B cell (primary cell): ENCODE data around the gene CAMK1D. TPM values are rescaled to one million over a fixed set of nuclear protein-coding genes. Genes with fewer than 3 reads are reported as not detected.

Source experiments
- ATAC-seq: fragments of 200-7000 bp; cut with Tn5 transposase; one replicate; pipeline ENCODE4 v1.10.0; 2021; ENCODE audit warnings: low read depth, mild to moderate bottlenecking, moderate number of reproducible peaks, moderate library complexity
- CTCF ChIA-PET: fragments of 350-600 bp; sonication (Branson Sonifier 250); formaldehyde crosslinking; loops from one replicate; lab custom pipeline; 2021; ENCODE audit warnings: antibody characterized with exemption, inconsistent platforms; lab: Charles Lee
- POLR2A ChIA-PET: fragments of 350-600 bp; sonication (Branson Sonifier 250); formaldehyde crosslinking; loops from one replicate; lab custom pipeline; 2021; ENCODE audit warnings: antibody characterized with exemption; lab: Charles Lee
- DNase-seq: peaks from one replicate; pipeline ENCODE4 v3.0.0; 2013
- H2AFZ ChIP-seq: 2 replicates; pipeline ENCODE4 v1.6.1; 2012; ENCODE audit warnings: mild to moderate bottlenecking, low read depth, low read length; ENCODE audit not compliant: insufficient read depth, poor library complexity, severe bottlenecking
- H3K27ac ChIP-seq, 2 donors: 1 replicate in 1 of 2; 2 replicates in 1 of 2; pipeline ENCODE4 v1.5.1; 2012 to 2013; ENCODE audit warnings: low read length in 2 of 2, mild to moderate bottlenecking in 2 of 2, moderate library complexity in 1 of 2
- H3K27me3 ChIP-seq, 4 experiments: fragments of 200-600 bp in 1 of 4; sonication (generic) in 1 of 4; replicated peaks in 1 of 4; 1 replicate in 2 of 4; 2 replicates in 2 of 4; pipeline versions ENCODE4 v1.6.1 to v1.7.0; 2013 to 2016; ENCODE audit warnings: low read length in 3 of 4, mild to moderate bottlenecking in 2 of 4, mixed read lengths in 1 of 4, moderate library complexity in 1 of 4; ENCODE audit not compliant: insufficient read depth in 4 of 4, control insufficient read depth in 3 of 4; ENCODE audit errors: control extremely low read depth in 1 of 4
- H3K36me3 ChIP-seq, 2 experiments: replicated peaks in 1 of 2; 1 replicate in 1 of 2; 2 replicates in 1 of 2; pipeline versions ENCODE4 v1.6.1 to v1.7.1; 2013; ENCODE audit warnings: low read length in 1 of 2; ENCODE audit not compliant: insufficient read depth in 2 of 2, control insufficient read depth in 1 of 2; ENCODE audit errors: control extremely low read depth in 1 of 2, extremely low read depth in 1 of 2
- H3K4me1 ChIP-seq, 2 donors: fragments of 200-600 bp in 1 of 2; sonication (generic) in 1 of 2; 1 replicate in 1 of 2; 2 replicates in 1 of 2; pipeline versions ENCODE4 v1.5.1 to v1.6.1; 2013 to 2017; ENCODE audit warnings: low read length in 2 of 2; ENCODE audit not compliant: control insufficient read depth in 2 of 2, insufficient read depth in 2 of 2
- H3K4me2 ChIP-seq: replicated peaks from 2 replicates; pipeline ENCODE3; 2012; ENCODE audit warnings: mild to moderate bottlenecking, low read depth, low read length; ENCODE audit not compliant: poor library complexity, severe bottlenecking
- H3K4me3 ChIP-seq, 5 experiments: fragments of 200-600 bp in 1 of 5; sonication (generic) in 1 of 5; 1 replicate in 3 of 5; 2 replicates in 2 of 5; pipeline versions ENCODE4 v1.5.1 to v1.7.0; 2011 to 2016; ENCODE audit warnings: low read length in 4 of 5, mild to moderate bottlenecking in 4 of 5, low read depth in 2 of 5, control low read depth in 1 of 5, moderate library complexity in 1 of 5; ENCODE audit not compliant: insufficient read depth in 1 of 5; ENCODE audit errors: control extremely low read depth in 1 of 5, extremely low read depth in 1 of 5
- H3K79me2 ChIP-seq: fragments of 200-600 bp; sonication (generic); one replicate; pipeline ENCODE4 v1.6.0; 2016; ENCODE audit warnings: low read length; ENCODE audit not compliant: control insufficient read depth, insufficient read depth
- H3K9ac ChIP-seq: fragments of 200-600 bp; sonication (generic); 2 replicates; pipeline ENCODE4 v1.6.1; 2017; ENCODE audit warnings: mild to moderate bottlenecking, low read length, moderate library complexity
- H3K9me3 ChIP-seq, 3 donors: one replicate each; pipeline versions ENCODE4 v1.6.1 to v1.7.1; 2013; ENCODE audit warnings: low read length in 2 of 3; ENCODE audit not compliant: control insufficient read depth in 2 of 3, insufficient read depth in 1 of 3; ENCODE audit errors: control extremely low read depth in 1 of 3
- H4K20me1 ChIP-seq: 2 replicates; pipeline ENCODE4 v1.6.0; 2012; ENCODE audit warnings: mild to moderate bottlenecking, low read length; ENCODE audit not compliant: insufficient read depth, control insufficient read depth, poor library complexity, severe bottlenecking
- H3K27ac Mint-ChIP-seq: one replicate; pipeline ENCODE4 v1.8.0; 2021; ENCODE audit warnings: mixed read lengths
- H3K27me3 Mint-ChIP-seq: one replicate; pipeline ENCODE4 v1.8.0; 2021; ENCODE audit warnings: mixed read lengths
- H3K4me1 Mint-ChIP-seq: one replicate; pipeline ENCODE4 v1.8.0; 2021; ENCODE audit warnings: mixed read lengths
- H3K4me3 Mint-ChIP-seq: one replicate; pipeline ENCODE4 v1.8.0; 2021; ENCODE audit warnings: mixed read lengths
- H3K9me3 Mint-ChIP-seq: one replicate; pipeline ENCODE4 v1.8.0; 2022; ENCODE audit warnings: mixed read lengths; ENCODE audit not compliant: insufficient read depth
- EZH2 ChIP-seq: IDR thresholded peaks from 2 replicates; pipeline ENCODE4 v1.6.1; 2012; ENCODE audit warnings: borderline replicate concordance, low read depth, mild to moderate bottlenecking, moderate library complexity, low read length; ENCODE audit not compliant: insufficient read depth, poor library complexity, severe bottlenecking
- WGBS: methylation state at CpG from one replicate; pipeline ENCODE4 v1.1.5; 2013; ENCODE audit warnings: missing lambda C conversion rate; ENCODE audit not compliant: insufficient coverage; 5-methylcytosine and 5-hydroxymethylcytosine counted together
- intact Hi-C: fragments of 100-400 bp; cut with micrococcal nuclease; formaldehyde crosslinking; loops from one replicate; pipeline ENCODE4 v1.10.0; 2022
- polyA plus RNA-seq: library from polyadenylated mRNA; depleted of rRNA; stranded (reverse); fragments of >200 nt; gene quantifications from 2 replicates; pipeline ENCODE4 v1.2.3, GENCODE V29; 2012
- total RNA-seq, 2 donors: library from RNA; stranded (reverse); fragments of 120-200 nt in 1 of 2; gene quantifications; 1 replicate in 1 of 2; 2 replicates in 1 of 2; pipeline versions ENCODE4 v1.2.3 to v1.2.4, GENCODE V29; 2013 to 2022
- TF ChIP-seq, protein P1 (sequence below): fragments of 200-600 bp; IDR thresholded peaks from one replicate; pipeline ENCODE4 v1.8.0; 2022; ENCODE audit warnings: antibody characterized with exemption, mild to moderate bottlenecking

CAMK1D gene
- total and polyA plus RNA-seq, 2 donors (not counting 1 experiment from before 2014, with no cell fraction given): 34.1 to 69.7 TPM

DNA sequence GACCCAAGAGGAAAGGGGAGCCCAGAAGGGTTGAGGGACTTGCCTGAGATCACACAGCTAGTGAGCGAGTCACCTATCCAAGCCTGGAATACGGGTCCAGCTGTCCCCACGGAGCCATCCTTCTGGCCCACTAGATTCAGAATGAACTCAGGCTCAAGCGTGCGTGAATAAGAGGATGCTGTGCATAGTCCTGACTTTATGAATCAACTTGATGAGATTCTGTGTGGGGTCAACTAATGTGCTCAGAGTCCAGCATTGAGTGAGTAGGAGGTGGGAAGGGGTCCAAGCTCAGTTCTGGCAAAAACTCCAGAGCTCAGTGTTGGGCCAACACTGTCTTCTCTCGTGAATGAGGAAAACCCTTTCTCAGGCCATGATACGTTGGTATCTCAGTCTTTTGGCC lies 41.4 kb downstream of the CAMK1D start:
- 97% methylated on average over 5 of the region's 7 CpGs for WGBS
- Mint-ChIP-seq H3K27ac (peak overlapping the region; percentile 26), H3K27me3 (no peaks in the 10 kb centered on the region), H3K4me3 (no peak overlapping the region), H3K9me3 (no peaks in the 10 kb centered on the region), H3K4me1 (peaks cover 61% of the 10 kb centered on the region)
- Histone ChIP-seq H3K36me3 (peaks cover 0 to 6% of the 10 kb centered on the region in 2 experiments), H4K20me1 (peaks cover 81% of the 10 kb centered on the region), H3K4me1 (peaks cover 17 to 37% of the 10 kb centered on the region in 2 donors), H2AFZ (no peak overlapping the region), H3K27ac (no peak overlapping the region), H3K27me3 (no peaks in the 10 kb centered on the region), H3K9ac (no peak overlapping the region), H3K79me2 (peaks cover 97% of the 10 kb centered on the region), H3K9me3 (no peaks in the 10 kb centered on the region), H3K4me2 (no peak overlapping the region), H3K4me3 (no peak overlapping the region)
- ChIA-PET POLR2A (no interaction called here), CTCF (interaction anchor here (1.7 kb wide), 1 partner anchor 177 kb away, joined by 4 read pairs; no protein-coding TSS in a partner anchor)
- TF ChIP-seq, protein P1, sequence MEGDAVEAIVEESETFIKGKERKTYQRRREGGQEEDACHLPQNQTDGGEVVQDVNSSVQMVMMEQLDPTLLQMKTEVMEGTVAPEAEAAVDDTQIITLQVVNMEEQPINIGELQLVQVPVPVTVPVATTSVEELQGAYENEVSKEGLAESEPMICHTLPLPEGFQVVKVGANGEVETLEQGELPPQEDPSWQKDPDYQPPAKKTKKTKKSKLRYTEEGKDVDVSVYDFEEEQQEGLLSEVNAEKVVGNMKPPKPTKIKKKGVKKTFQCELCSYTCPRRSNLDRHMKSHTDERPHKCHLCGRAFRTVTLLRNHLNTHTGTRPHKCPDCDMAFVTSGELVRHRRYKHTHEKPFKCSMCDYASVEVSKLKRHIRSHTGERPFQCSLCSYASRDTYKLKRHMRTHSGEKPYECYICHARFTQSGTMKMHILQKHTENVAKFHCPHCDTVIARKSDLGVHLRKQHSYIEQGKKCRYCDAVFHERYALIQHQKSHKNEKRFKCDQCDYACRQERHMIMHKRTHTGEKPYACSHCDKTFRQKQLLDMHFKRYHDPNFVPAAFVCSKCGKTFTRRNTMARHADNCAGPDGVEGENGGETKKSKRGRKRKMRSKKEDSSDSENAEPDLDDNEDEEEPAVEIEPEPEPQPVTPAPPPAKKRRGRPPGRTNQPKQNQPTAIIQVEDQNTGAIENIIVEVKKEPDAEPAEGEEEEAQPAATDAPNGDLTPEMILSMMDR: no peak
- no peak for TF ChIP-seq EZH2
- intact Hi-C loops: no loop called here
- no peak for ATAC-seq
- no peak for DNase-seq

DNA sequence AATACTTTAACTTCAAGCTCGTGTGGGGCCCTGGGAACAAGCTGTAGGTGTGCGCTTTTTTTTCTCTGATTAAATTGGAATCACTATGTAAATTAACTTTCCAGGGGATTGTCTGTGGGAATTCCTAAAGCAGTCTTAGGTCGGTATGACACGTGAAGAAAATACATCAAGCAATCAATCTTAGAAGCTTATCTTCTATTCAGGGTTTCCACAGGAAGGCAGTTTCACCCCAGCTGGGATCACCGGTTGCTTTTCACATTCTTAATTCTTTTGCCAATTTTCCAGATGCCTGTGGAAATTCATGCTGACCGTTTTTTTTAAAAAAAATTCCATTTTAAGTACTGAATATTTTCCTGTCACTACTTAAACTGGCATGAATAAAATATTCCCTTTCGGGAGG lies 41.9 kb downstream of the CAMK1D start:
- TF ChIP-seq, protein P1: no peak
- TF ChIP-seq EZH2: no peak
- intact Hi-C loops: no loop called here
- H3K4me2 ChIP-seq: no peak overlapping the region
- POLR2A ChIA-PET: no interaction called here
- H4K20me1 ChIP-seq: peaks cover 81% of the 10 kb centered on the region
- no peak overlapping the region for H3K4me3 Mint-ChIP-seq
- H3K36me3 ChIP-seq: peaks cover 0 to 6% of the 10 kb centered on the region in 2 experiments
- 33% methylated on average over 1 of the region's 7 CpGs for WGBS
- no peaks in the 10 kb centered on the region for H3K27me3 Mint-ChIP-seq
- DNase-seq: no peak
- H3K4me1 ChIP-seq: peaks cover 17 to 34% of the 10 kb centered on the region in 2 donors
- H3K4me1 Mint-ChIP-seq: peaks cover 63% of the 10 kb centered on the region
- no peaks in the 10 kb centered on the region for H3K9me3 Mint-ChIP-seq
- H3K27ac Mint-ChIP-seq: no peak overlapping the region
- H3K79me2 ChIP-seq: peaks cover 97% of the 10 kb centered on the region
- H3K27ac ChIP-seq: no peak overlapping the region
- H3K27me3 ChIP-seq: no peaks in the 10 kb centered on the region
- H3K9ac ChIP-seq: no peak overlapping the region
- no peak overlapping the region for H2AFZ ChIP-seq
- no peak for ATAC-seq
- H3K9me3 ChIP-seq: no peaks in the 10 kb centered on the region
- CTCF ChIA-PET: interaction anchor here (1.7 kb wide), 1 partner anchor 177 kb away, joined by 4 read pairs; no protein-coding TSS in a partner anchor
- H3K4me3 ChIP-seq: no peak overlapping the region
